HG03457 (cell line): Measurements from ENCODE around the gene SNRNP48.

Experiments
- ATAC-seq: cut with Tn5 transposase; IDR thresholded peaks from one replicate; pipeline ENCODE4 v1.9.1; 2021; ENCODE audit warnings: moderate number of reproducible peaks; ENCODE audit not compliant: unreplicated experiment

SNRNP48 gene

DNA sequence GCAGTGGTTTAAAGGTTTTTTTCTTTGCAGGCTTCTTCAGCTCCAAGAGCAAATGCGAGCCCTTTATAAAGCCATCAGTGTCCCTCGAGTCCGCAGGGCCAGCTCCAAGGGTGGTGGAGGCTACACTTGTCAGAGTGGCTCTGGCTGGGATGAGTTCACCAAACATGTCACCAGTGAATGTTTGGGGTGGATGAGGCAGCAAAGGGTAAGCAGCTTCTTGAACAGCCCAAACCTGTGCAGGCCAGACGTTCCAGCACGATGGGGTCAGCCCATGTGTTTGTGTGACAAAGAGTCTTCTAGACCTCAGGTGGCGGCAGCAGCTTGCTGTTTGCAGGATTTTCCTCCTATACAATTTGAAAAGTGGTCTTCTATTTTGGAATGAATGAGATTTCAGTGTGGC is 30.8 kb upstream of the SNRNP48 start:
- ATAC-seq = no peak

DNA sequence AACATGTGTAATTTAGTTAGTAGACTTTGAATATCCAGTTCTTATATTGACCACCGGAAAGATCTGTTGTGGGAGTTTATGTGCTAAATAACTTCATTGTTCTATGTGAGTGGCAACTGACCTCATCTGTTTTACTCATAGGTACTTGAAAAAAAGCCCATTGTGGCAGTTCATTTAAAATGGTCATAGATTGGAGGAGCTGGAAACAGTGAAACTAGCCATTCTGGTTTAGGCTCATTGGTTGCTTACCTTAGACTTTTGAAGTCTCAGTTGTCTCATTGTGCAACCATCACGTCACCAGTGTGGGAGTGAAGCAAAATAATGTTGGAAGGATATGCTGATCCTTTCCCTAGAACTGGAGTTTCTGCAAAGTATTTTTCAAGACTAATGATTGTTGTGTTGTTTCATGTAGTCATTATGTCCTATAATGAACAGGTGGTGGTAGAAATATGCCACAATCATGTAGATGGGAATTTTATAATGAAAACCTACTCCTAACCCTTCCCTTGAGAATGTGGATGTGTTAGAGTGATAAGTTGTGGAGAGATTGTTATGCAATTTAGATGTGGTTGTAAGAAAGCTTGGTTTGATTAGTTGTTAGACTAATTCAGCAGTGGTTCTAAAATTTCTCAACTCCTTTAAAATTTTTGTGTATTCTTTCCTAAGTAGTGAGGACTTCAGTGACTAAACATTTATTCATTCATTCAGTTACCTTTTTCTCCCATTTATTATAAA is 30.2 kb upstream of the SNRNP48 start:
- ATAC-seq = no peak

DNA sequence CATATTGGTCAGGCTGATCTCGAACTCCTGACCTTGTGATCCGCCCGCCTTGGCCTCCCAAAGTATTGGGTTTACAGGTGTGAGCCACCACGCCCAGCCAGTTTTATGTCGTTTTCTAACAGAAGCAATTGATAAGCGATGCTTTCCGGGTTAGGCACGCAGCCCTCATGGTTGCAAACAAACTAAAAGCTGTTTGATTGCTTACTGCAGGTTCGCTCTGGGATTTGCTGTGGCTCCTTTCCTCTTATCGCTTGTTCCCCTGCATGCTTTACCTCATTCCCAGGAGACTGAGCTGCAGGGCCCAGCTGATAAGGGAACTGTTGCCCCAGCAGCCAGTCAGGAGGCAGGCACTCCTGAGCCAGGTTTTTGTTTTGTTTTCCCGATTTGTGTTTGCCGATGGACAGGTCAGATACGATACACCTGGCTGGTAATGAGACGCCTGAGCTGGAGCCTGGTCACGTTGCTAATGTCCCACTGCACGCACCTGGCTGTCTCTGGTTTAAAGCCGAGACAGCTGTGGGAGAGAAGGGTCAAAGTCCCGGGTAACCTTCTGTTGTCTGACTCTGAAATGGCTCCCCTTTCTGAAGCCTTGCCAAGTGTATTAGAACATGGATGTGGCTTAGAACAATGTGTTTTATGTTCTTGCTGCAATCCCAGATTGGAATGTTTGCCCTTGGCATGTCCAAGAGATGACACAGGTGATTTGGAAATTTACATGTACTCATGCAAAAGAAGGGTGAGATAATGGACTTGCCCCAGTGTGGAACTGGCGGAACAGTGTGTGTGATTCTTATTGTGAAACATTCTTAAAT is 28.6 kb upstream of the SNRNP48 start:
- no peak for ATAC-seq

GRCh38 chr6:7562769-7563168 is 27.2 kb upstream of the SNRNP48 start:
- no peak for ATAC-seq

DNA sequence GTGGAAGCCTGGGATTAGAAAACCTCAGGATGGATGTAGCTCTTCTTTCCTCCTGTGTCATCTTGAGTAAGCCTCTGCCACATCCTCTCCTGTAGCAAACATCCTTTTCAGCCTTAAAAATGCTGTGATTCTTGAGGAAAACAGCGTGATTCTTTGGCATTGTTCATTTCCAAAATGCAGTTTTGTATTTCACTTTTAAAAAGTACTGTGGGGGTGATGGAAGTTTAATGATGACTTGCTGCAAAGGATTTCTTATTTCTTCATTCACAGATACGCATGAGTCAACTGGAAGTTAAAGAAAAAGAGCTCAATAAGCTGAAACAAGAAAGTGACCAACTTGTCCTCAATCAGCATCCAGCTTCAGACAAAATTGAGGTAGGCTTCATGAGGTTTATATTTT is 23.9 kb upstream of the SNRNP48 start:
- ATAC-seq = no peak

DNA sequence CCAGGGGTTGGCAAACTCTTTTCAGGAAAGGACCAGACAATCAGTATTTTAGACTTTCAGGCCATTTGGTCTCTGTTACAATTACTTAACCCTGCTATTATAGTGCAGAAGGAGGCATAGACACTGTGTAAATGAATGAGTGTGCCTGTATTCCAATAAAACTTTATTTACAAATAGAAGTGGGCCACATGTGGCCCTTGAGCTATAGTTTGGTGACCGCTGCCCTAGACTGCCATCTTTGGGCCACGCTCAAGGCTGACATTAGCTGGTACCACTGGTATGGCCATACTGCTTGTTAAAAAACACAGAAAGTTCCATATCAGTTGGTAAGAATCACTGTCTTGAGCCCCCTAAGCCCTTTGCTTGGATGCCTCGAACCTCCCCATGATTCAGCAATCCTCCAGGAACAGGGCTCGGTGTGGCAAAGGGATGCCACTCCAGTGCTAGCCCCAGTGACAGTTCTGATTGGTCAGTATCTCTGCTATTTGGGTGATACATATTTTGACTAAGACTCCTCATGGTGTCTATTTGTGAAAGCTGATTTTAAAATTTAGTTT is 23.3 kb upstream of the SNRNP48 start:
- ATAC-seq = no peak

GRCh38 chr6:7568021-7568420 is 22.0 kb upstream of the SNRNP48 start:
- no peak for ATAC-seq

DNA sequence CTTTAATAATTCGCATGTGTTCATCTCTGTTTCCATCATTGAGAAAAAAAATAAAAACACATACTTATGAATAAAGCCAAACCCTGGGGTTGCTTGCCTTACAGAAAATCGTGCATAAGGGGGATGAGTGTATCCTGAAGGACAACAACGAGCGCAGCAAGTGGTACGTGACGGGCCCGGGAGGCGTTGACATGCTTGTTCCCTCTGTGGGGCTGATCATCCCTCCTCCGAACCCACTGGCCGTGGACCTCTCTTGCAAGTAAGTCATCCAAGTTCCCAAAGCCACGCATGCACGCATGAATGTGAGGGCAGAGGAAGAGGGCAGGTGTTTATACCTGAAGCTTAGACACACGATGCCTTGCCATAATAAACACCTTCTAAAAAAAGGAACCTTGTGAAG is 20.9 kb upstream of the SNRNP48 start:
- no peak for ATAC-seq

DNA sequence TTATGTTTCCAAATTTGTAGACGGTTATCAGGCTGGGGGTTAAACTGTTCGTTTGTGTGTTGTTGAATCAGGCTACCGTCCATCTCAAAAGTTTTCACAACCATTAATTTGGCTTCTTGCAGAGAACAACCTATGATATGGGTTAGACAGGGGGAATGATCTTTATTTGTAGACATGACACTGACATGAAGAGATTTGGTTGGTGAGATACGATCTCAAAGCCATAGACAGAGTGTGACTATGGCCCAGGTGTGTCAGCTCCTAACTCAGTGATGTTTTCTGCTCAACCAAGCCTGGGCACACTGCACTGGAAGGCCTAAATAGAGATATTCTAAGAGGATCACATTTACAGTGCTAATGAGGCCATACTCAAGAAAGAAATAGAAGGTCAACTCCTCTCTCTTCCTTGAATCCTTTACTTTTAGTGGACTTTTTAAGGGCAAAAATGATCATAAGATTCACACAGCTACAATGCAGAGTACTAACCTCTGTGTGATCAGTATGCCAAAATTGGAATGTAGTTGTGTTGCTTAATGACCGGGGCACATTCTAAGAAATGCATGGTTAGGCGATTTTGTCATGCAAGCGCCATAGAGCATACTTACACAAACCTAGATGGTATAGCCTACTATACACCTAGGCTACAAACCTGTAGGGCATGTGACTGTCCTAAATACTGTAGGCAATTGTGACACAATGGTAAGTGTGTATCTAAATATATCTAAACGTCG is 17.6 kb upstream of the SNRNP48 start:
- ATAC-seq = no peak

DNA sequence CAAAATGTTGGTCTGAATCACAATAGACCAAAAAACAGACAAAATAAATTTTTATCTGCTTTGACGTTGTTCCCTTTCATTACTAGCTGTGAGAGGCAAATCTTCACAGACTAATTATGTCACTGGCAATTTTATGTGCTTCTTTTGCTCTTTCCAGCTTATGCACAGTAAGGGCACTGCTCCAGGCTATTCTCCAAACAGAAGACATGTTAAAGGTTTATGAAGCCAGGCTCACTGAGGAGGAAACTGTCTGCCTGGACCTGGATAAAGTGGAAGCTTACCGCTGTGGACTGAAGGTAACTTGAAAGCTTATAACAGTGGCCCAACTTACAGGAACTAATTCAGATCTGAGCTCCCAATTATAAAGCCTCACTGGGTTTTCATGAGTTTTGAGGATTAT is 15.5 kb upstream of the SNRNP48 start:
- ATAC-seq = no peak

DNA sequence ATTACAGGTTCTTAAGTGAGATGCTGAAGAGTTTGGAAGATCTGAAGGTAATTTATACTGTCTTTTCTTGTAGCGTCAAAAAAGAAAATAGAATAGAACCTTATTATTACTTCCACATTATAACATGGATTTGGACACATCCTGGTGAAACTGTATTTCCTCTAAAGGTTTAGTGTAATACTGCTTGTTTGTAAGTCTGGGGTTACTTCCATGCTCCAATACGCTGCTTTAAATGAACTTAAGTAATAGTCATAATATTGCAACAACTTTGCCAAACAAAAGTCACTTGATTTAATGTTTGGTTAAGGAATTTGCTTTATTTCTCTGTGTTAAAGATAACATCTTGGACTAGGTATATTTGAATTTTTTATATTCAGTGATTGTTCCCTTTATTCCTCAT is 11.5 kb upstream of the SNRNP48 start:
- no peak for ATAC-seq

- ATAC-seq = no peak
Observed at GRCh38 chr6:7578931-7579330, 11.1 kb upstream of the SNRNP48 start.

DNA sequence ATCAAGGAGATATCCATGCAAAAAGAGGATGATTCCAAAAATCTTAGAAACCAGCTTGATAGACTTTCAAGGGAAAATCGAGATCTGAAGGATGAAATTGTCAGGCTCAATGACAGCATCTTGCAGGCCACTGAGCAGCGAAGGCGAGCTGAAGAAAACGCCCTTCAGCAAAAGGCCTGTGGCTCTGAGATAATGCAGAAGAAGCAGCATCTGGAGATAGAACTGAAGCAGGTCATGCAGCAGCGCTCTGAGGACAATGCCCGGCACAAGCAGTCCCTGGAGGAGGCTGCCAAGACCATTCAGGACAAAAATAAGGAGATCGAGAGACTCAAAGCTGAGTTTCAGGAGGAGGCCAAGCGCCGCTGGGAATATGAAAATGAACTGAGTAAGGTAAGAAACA is 10.1 kb upstream of the SNRNP48 start:
- ATAC-seq = no peak

DNA sequence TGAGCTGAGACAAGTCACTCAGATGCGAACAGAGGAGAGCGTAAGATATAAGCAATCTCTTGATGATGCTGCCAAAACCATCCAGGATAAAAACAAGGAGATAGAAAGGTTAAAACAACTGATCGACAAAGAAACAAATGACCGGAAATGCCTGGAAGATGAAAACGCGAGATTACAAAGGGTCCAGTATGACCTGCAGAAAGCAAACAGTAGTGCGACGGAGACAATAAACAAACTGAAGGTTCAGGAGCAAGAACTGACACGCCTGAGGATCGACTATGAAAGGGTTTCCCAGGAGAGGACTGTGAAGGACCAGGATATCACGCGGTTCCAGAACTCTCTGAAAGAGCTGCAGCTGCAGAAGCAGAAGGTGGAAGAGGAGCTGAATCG is 9.5 kb upstream of the SNRNP48 start:
- ATAC-seq = no peak

GRCh38 chr6:7580927-7581618 is 8.9 kb upstream of the SNRNP48 start:
- no peak for ATAC-seq

- ATAC-seq = no peak
Observed at GRCh38 chr6:7585287-7585930, 4.6 kb upstream of the SNRNP48 start.

DNA sequence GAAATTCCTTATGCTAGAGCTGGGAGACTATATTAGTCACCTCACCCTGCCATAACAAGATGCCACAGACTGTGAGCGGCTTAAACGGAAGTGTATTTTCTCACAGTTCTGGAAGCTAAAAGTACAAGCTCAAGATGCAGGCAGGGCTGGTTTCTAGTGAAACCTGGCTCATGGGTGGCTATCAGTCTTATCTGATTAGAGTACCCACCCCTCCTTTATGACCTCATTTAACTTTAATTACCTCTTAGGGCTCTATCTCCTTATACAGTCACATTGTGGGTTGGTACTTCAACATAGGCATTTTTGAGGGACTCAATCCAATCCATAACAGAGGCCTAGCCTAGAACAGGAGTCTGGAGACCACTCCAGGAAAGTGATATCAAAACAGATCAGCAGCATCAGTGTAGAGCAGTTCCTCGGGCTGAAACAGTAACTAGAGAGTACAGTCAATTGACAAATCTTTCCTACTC is 2.3 kb upstream of the SNRNP48 start:
- ATAC-seq = no peak

- ATAC-seq = no peak
Observed at GRCh38 chr6:7588506-7588905, 1.5 kb upstream of the SNRNP48 start.

- ATAC-seq = no peak
Observed at GRCh38 chr6:7589221-7589620, 777 bp upstream of the SNRNP48 start.

DNA sequence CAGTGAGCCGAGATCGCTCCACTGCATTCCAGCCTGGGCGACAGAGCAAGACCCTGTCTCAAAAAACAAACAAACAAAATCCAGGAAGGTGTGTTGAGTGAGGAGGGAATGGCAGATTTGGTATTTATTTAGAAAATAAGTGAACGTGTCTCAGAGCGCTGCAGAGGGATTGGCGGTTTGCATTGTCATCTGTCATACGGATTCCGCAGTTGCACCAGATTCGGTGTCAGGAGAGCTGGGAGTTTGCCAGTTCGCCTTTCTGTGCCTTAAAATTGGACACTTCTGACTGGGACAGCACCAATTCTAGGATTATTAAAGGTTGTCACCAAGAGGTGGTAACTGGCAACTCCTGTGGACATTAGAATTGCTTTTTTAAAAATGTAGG is 912 bp downstream of the SNRNP48 start:
- ATAC-seq = no peak
